IMR-90 (cell line): ENCODE measurements around the gene BRAP. TPM values are rescaled to one million over a fixed set of nuclear protein-coding genes. Genes with fewer than 3 reads are reported as not detected.
"Not testable (repeated sequence)": the region's sequence is repeated elsewhere in the genome, so short reads cannot be mapped to it uniquely, and the experiment has no call there.

Experiments
- ATAC-seq: fragments of 200-7000 bp; cut with Tn5 transposase; 2 replicates; pipeline ENCODE4 v1.9.1; 2020; ENCODE audit warnings: low read depth, mild to moderate bottlenecking, moderate library complexity
- BruUV-seq: library from RNA; stranded (reverse); fragments of 400-500 nt; replicated peaks from 2 replicates; lab custom pipeline; 2021; lab: Mats Ljungman, UMichigan
- CTCF ChIA-PET: fragments of 300-600 bp; formaldehyde crosslinking; extraction: SDS; loops from one replicate; lab custom pipeline; 2021; ENCODE audit warnings: antibody characterized with exemption; lab: Yijun Ruan, JAX
- POLR2A ChIA-PET: fragments of 300-600 bp; sonication (Branson Sonifier 250); formaldehyde crosslinking; loops from one replicate; lab custom pipeline; 2022; ENCODE audit warnings: antibody characterized with exemption; ENCODE audit not compliant: unreplicated experiment; lab: Charles Lee
- DNase-seq: peaks from one replicate; pipeline ENCODE4 v3.0.0; 2013
- H2AFZ ChIP-seq: replicated peaks from 2 replicates; pipeline ENCODE3; 2013; ENCODE audit warnings: low read length, mild to moderate bottlenecking; ENCODE audit not compliant: poor library complexity
- H2AK5ac ChIP-seq: 2 replicates; pipeline ENCODE4 v1.6.1; 2013; ENCODE audit warnings: low read depth, low read length, inconsistent platforms
- H2AK9ac ChIP-seq: replicated peaks from 2 replicates; pipeline ENCODE3; 2013; ENCODE audit warnings: mild to moderate bottlenecking, low read depth, low read length, moderate library complexity; ENCODE audit not compliant: poor library complexity
- H2BK120ac ChIP-seq: 2 replicates; pipeline ENCODE4 v1.6.1; 2013; ENCODE audit warnings: low read depth, low read length, inconsistent platforms
- H2BK15ac ChIP-seq: 3 replicates; pipeline ENCODE4 v1.6.1; 2013; ENCODE audit warnings: low read depth, low read length, inconsistent platforms
- H2BK20ac ChIP-seq: 2 replicates; pipeline ENCODE4 v1.6.1; 2013; ENCODE audit warnings: low read depth, mild to moderate bottlenecking, inconsistent platforms, low read length, moderate library complexity
- H2BK5ac ChIP-seq: 2 replicates; pipeline ENCODE4 v1.6.1; 2013; ENCODE audit warnings: mild to moderate bottlenecking, low read depth, low read length, inconsistent platforms; ENCODE audit not compliant: poor library complexity, severe bottlenecking
- H3K14ac ChIP-seq: replicated peaks from 2 replicates; pipeline ENCODE4 v1.6.1; 2013; ENCODE audit warnings: low read depth, low read length, inconsistent platforms
- H3K18ac ChIP-seq: 2 replicates; pipeline ENCODE4 v1.6.1; 2013; ENCODE audit warnings: low read depth, low read length, control low read depth
- H3K23ac ChIP-seq: 2 replicates; pipeline ENCODE4 v1.6.1; 2013; ENCODE audit warnings: low read depth, low read length, inconsistent platforms
- H3K27ac ChIP-seq: 2 replicates; pipeline ENCODE4 v1.5.1; 2013; ENCODE audit warnings: mild to moderate bottlenecking, control low read depth, low read length; ENCODE audit not compliant: insufficient read depth
- H3K27me3 ChIP-seq: 2 replicates; pipeline ENCODE4 v1.6.1; 2013; ENCODE audit warnings: low read length; ENCODE audit not compliant: control insufficient read depth, insufficient read depth
- H3K36me3 ChIP-seq: 2 replicates; pipeline ENCODE4 v1.6.1; 2013; ENCODE audit warnings: low read length, mixed read lengths; ENCODE audit not compliant: control insufficient read depth, insufficient read depth
- H3K4ac ChIP-seq: 2 replicates; pipeline ENCODE4 v1.6.1; 2013; ENCODE audit warnings: low read depth, low read length, inconsistent platforms
- H3K4me1 ChIP-seq: 2 replicates; pipeline ENCODE4 v1.6.1; 2013; ENCODE audit warnings: low read length, mixed read lengths; ENCODE audit not compliant: control insufficient read depth, insufficient read depth
- H3K4me2 ChIP-seq: 2 replicates; pipeline ENCODE4 v1.6.1; 2013; ENCODE audit warnings: low read depth, mild to moderate bottlenecking, control low read depth, low read length, moderate library complexity
- H3K4me3 ChIP-seq: 2 replicates; pipeline ENCODE4 v1.5.1; 2013; ENCODE audit warnings: low read depth, mild to moderate bottlenecking, control low read depth, low read length, moderate library complexity; ENCODE audit not compliant: insufficient read depth
- H3K56ac ChIP-seq: 2 replicates; pipeline ENCODE4 v1.6.1; 2013; ENCODE audit warnings: low read length, inconsistent platforms; ENCODE audit not compliant: insufficient read depth; ENCODE audit errors: extremely low read depth
- H3K79me1 ChIP-seq, 2 experiments: 2 replicates each; pipeline ENCODE4 v1.6.1; 2013; ENCODE audit warnings: low read length in 2 of 2, inconsistent platforms in 1 of 2, low read depth in 1 of 2
- H3K9ac ChIP-seq: 2 replicates; pipeline ENCODE4 v1.6.1; 2013; ENCODE audit warnings: low read depth, low read length, control low read depth
- H3K9me1 ChIP-seq: 2 replicates; pipeline ENCODE4 v1.6.1; 2013; ENCODE audit warnings: low read length, inconsistent platforms; ENCODE audit not compliant: insufficient read depth
- H3K9me3 ChIP-seq: 2 replicates; pipeline ENCODE4 v1.6.1; 2013; ENCODE audit warnings: low read length; ENCODE audit not compliant: control insufficient read depth, insufficient read depth
- H4K20me1 ChIP-seq: 2 replicates; pipeline ENCODE4 v1.6.1; 2013; ENCODE audit warnings: low read length, inconsistent platforms; ENCODE audit not compliant: insufficient read depth
- H4K5ac ChIP-seq: 2 replicates; pipeline ENCODE4 v1.6.1; 2013; ENCODE audit warnings: mild to moderate bottlenecking, low read depth, low read length, control low read depth
- H4K8ac ChIP-seq, 2 experiments: 2 replicates each; pipeline ENCODE4 v1.6.1; 2013; ENCODE audit warnings: low read depth in 2 of 2, low read length in 2 of 2, control low read depth in 1 of 2, inconsistent platforms in 1 of 2
- H4K91ac ChIP-seq: 2 replicates; pipeline ENCODE4 v1.6.1; 2013; ENCODE audit warnings: low read depth, low read length, inconsistent platforms; ENCODE audit not compliant: insufficient read depth
- whole genome bisulfite sequencing, 2 experiments: methylation state at CpG; one replicate each; pipeline versions ENCODE4 v1.1.5 to v1.1.7; 2013; ENCODE audit warnings: missing lambda C conversion rate in 2 of 2; ENCODE audit not compliant: insufficient read length in 1 of 2; ENCODE audit errors: extremely low coverage in 2 of 2; 5-methylcytosine and 5-hydroxymethylcytosine counted together
- dilution Hi-C: fragments of 300-500 bp; cut with HindIII; formaldehyde crosslinking; loops from one replicate; pipeline ENCODE4 v1.14.3; 2018; ENCODE audit warnings: low sequenced_read_pairs; ENCODE audit not compliant: unreplicated experiment
- in situ Hi-C: fragments of 300-500 bp; cut with MboI; formaldehyde crosslinking; loops from 3 replicates; pipeline ENCODE4 v1.14.3; 2019; ENCODE audit warnings: low sequenced_read_pairs, inconsistent platforms, mixed read lengths
- intact Hi-C: fragments of 100-400 bp; cut with micrococcal nuclease; formaldehyde crosslinking; loops from 2 replicates; pipeline ENCODE4 v1.10.0; 2022
- polyA plus RNA-seq, 3 experiments: library from polyadenylated mRNA; depleted of rRNA; stranded (reverse); fragments of >200 nt; gene quantifications; 2 replicates each; pipeline ENCODE4 v1.2.3, GENCODE V29; 2012; ENCODE audit warnings: low replicate concordance in 1 of 3
- total RNA-seq: library from RNA; depleted of rRNA; stranded (reverse); fragments of >200 nt; gene quantifications from 2 replicates; pipeline ENCODE4 v1.2.3, GENCODE V29; 2012

Gene BRAP
- total and polyA plus RNA-seq, 2 of the 4 experiments (the other 2 are of a cell fraction), result 10.3 to 17.2 TPM

DNA sequence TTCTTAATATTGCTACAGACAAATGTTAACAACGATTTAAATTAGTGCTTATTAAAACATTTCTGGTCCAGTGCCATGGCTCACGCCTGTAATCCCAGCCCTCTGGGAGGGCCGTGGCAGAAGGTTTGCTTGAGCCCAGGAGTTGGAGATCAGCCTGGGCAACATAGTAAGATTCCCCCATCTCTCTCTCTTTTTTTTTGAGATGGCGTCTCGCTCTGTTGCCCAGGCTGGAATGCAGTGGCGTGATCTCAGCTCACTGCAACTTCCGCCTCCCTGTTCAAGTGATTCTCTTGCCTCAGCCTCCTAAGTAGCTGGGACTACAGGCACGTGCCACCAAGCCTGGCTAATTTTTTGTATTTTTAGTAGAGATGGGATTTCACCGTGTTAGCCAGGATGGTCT, 33.2 kb downstream of the BRAP start:
- dilution Hi-C loops, H3K4ac ChIP-seq, H3K4me2 ChIP-seq, H3K9ac ChIP-seq, H3K4me3 ChIP-seq, BruUV-seq, H3K14ac ChIP-seq, H2BK20ac ChIP-seq, H4K8ac ChIP-seq, H2BK120ac ChIP-seq, H4K20me1 ChIP-seq, H2AK5ac ChIP-seq, H3K4me1 ChIP-seq, H3K23ac ChIP-seq, H4K91ac ChIP-seq, H3K9me1 ChIP-seq, in situ Hi-C loops, H2BK5ac ChIP-seq, H3K27ac ChIP-seq, H2AK9ac ChIP-seq, CTCF ChIA-PET, H3K18ac ChIP-seq, ATAC-seq, intact Hi-C loops, H2BK15ac ChIP-seq, H3K27me3 ChIP-seq, H4K5ac ChIP-seq, DNase-seq, H3K56ac ChIP-seq, H3K9me3 ChIP-seq, POLR2A ChIA-PET, H2AFZ ChIP-seq: not testable (repeated sequence)
- WGBS, 2 experiments, result 80% methylated on average over 2 of the region's 9 CpGs; no CpG with 5 or more reads in 1 of the 2 experiments
- Histone ChIP-seq H3K36me3 (peaks cover 39% of the 10 kb centered on the region), H3K79me1 (peaks cover 7 to 13% of the 10 kb centered on the region in 2 experiments; a peak in 3 of 4 replicates)
